Chondrocyte (in vitro differentiated cells): Measurements from ENCODE around the gene FILIP1L. TPM values are rescaled to one million over a fixed set of nuclear protein-coding genes. Genes with fewer than 3 reads are reported as not detected.

Experiments
- DNase-seq: peaks from one replicate; pipeline ENCODE4 v3.0.0; 2021; ENCODE audit warnings: mixed read lengths, low spot score
- H3K27ac Mint-ChIP-seq: one replicate; pipeline ENCODE4 v1.8.0; 2021; ENCODE audit warnings: mild to moderate bottlenecking, moderate library complexity, mixed read lengths; ENCODE audit not compliant: unreplicated experiment
- H3K27me3 Mint-ChIP-seq: 2 replicates; pipeline ENCODE4 v1.8.0; 2021; ENCODE audit warnings: low read depth, mixed read lengths
- H3K36me3 Mint-ChIP-seq: 2 replicates; pipeline ENCODE4 v1.8.0; 2021; ENCODE audit warnings: low read depth, mixed read lengths
- H3K4me1 Mint-ChIP-seq: 2 replicates; pipeline ENCODE4 v1.8.0; 2021; ENCODE audit warnings: low read depth, mild to moderate bottlenecking, mixed read lengths
- H3K4me3 Mint-ChIP-seq: one replicate; pipeline ENCODE4 v1.8.0; 2021; ENCODE audit warnings: mild to moderate bottlenecking, moderate library complexity, mixed read lengths; ENCODE audit not compliant: unreplicated experiment
- H3K9me3 Mint-ChIP-seq: 2 replicates; pipeline ENCODE4 v1.8.0; 2021; ENCODE audit warnings: low read depth, mixed read lengths
- CTCF ChIP-seq: fragments of 200-600 bp; sonication (generic); IDR thresholded peaks from 2 replicates; pipeline ENCODE4 v1.5.0; 2021; ENCODE audit warnings: antibody characterized with exemption, mild to moderate bottlenecking, moderate library complexity
- total RNA-seq: library from RNA; stranded (reverse); gene quantifications from 3 replicates; pipeline ENCODE4 v1.2.1, GENCODE V29; 2021

FILIP1L gene
- total RNA-seq, 1 donor from 2014 or later, result 122 TPM

- no peak for DNase-seq
- Mint-ChIP-seq H3K4me3 (no peak overlapping the region), H3K36me3 (no peaks in the 10 kb centered on the region), H3K9me3 (no peaks in the 10 kb centered on the region), H3K4me1 (peaks cover 29% of the 10 kb centered on the region), H3K27me3 (no peaks in the 10 kb centered on the region), H3K27ac (no peak overlapping the region)
- TF ChIP-seq CTCF, result no peak
Measured at GRCh38 chr3:100120693-100121092, 6.4 kb upstream of the FILIP1L start.

GRCh38 chr3:100120012-100120411, 5.7 kb upstream of the FILIP1L start:
- Mint-ChIP-seq H3K27me3 (no peaks in the 10 kb centered on the region), H3K27ac (no peak overlapping the region), H3K9me3 (no peaks in the 10 kb centered on the region), H3K4me3 (no peak overlapping the region), H3K4me1 (peaks cover 24% of the 10 kb centered on the region), H3K36me3 (no peaks in the 10 kb centered on the region)
- DNase-seq, result no peak
- TF ChIP-seq CTCF, result no peak

- H3K4me3 Mint-ChIP-seq, result no peak overlapping the region
- no peak for TF ChIP-seq CTCF
Measured at GRCh38 chr3:100117093-100117492, 2.8 kb upstream of the FILIP1L start.

GRCh38 chr3:100113723-100114412, 433 bp downstream of the FILIP1L start:
- no peaks in the 10 kb centered on the region for H3K27me3 Mint-ChIP-seq
- H3K4me3 Mint-ChIP-seq, result no peak overlapping the region
- no peak for DNase-seq
- H3K4me1 Mint-ChIP-seq, result peaks cover 28% of the 10 kb centered on the region
- no peak overlapping the region for H3K27ac Mint-ChIP-seq
- no peaks in the 10 kb centered on the region for H3K9me3 Mint-ChIP-seq
- no peaks in the 10 kb centered on the region for H3K36me3 Mint-ChIP-seq
- TF ChIP-seq CTCF, result no peak

More at GRCh38 chr3:100117093-100117492, 2.8 kb upstream of the FILIP1L start:
- DNase-seq, result no peak
- Mint-ChIP-seq H3K27me3 (no peaks in the 10 kb centered on the region), H3K4me1 (peaks cover 18% of the 10 kb centered on the region), H3K36me3 (no peaks in the 10 kb centered on the region), H3K27ac (no peak overlapping the region), H3K9me3 (no peaks in the 10 kb centered on the region)

GRCh38 chr3:100111728-100112127, 2.6 kb downstream of the FILIP1L start:
- TF ChIP-seq CTCF, result no peak
- no peaks in the 10 kb centered on the region for H3K27me3 Mint-ChIP-seq
- no peaks in the 10 kb centered on the region for H3K36me3 Mint-ChIP-seq
- H3K4me3 Mint-ChIP-seq, result no peak overlapping the region
- peaks cover 50% of the 10 kb centered on the region for H3K4me1 Mint-ChIP-seq
- H3K9me3 Mint-ChIP-seq, result no peaks in the 10 kb centered on the region
- no peak for DNase-seq
- H3K27ac Mint-ChIP-seq, result no peak overlapping the region
